ENCODE results near the gene PLPPR4. TPM values are rescaled to one million over a fixed set of nuclear protein-coding genes. Genes with fewer than 3 reads are reported as not detected.

The PLPPR4 gene
- total and polyA plus RNA-seq, 10 of the 15 experiments (the other 5 are each of a cell fraction or from before 2014, with no cell fraction given), result not detected

GRCh38 chr1:99216956-99217355 is 47.3 kb upstream of the PLPPR4 start (continued):
- TF ChIP-seq CHD2 (IDR thresholded peaks at IDR 0.05; ENCODE audit: borderline replicate concordance, low read depth, low read length), result no peak
- no peak for TF ChIP-seq CREM (IDR thresholded peaks at IDR 0.05; ENCODE audit: low read depth)
- TF ChIP-seq, protein P1, sequence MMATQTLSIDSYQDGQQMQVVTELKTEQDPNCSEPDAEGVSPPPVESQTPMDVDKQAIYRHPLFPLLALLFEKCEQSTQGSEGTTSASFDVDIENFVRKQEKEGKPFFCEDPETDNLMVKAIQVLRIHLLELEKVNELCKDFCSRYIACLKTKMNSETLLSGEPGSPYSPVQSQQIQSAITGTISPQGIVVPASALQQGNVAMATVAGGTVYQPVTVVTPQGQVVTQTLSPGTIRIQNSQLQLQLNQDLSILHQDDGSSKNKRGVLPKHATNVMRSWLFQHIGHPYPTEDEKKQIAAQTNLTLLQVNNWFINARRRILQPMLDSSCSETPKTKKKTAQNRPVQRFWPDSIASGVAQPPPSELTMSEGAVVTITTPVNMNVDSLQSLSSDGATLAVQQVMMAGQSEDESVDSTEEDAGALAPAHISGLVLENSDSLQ (IDR thresholded peaks at IDR 0.05), result no peak
- TF ChIP-seq SREBF2 (IDR thresholded peaks at IDR 0.05; ENCODE audit: low read length), result no peak
- no peak for TF ChIP-seq FOS (IDR thresholded peaks at IDR 0.05; ENCODE audit: borderline replicate concordance, extremely low read depth, insufficient read length)
- no peak for TF ChIP-seq CEBPZ (IDR thresholded peaks at IDR 0.05; ENCODE audit: low read depth, low read length)
- TF ChIP-seq POU2F2 (IDR thresholded peaks at IDR 0.05; ENCODE audit: borderline replicate concordance, low read depth, low read length), result no peak
- TF ChIP-seq, protein P2, sequence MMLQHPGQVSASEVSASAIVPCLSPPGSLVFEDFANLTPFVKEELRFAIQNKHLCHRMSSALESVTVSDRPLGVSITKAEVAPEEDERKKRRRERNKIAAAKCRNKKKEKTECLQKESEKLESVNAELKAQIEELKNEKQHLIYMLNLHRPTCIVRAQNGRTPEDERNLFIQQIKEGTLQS (IDR thresholded peaks at IDR 0.05; ENCODE audit: borderline replicate concordance, extremely low read depth, low read depth, low read length), result no peak

DNA sequence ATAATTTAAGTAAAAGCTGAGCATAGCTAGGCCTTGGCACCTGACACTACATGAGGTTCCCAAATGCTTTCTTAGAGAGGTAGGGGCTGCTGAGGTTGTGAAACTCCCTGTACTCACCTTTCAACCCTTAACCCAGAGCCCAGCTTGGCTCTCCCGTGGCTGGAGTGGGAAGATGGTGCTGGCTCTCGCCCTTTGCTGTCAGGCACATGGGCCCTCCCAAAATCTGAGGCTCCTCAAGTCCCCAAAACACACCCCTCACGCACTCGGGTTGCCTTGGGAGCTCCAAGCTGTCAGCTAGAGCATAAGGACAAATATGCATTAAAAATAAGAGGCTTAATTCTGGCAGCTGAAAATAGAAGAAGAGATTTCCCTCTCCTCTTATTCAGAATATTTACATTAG is 46.7 kb upstream of the PLPPR4 start:
- DNase-seq (ENCODE audit: low read depth, low spot score) (no peak), ATAC-seq (no peak), FAIRE-seq (no peak)
- ChIA-PET SMC1A (ENCODE audit: uncharacterized antibody, unreplicated experiment) (interaction anchor here (0.9 kb wide), 1 partner anchor 9 kb away, joined by 4 read pairs; no protein-coding TSS in a partner anchor), CTCF (interaction anchor here (1.4 to 1.6 kb wide), 2 partner anchors 9 to 36 kb away, joined by 3 to 4 read pairs; no protein-coding TSS in a partner anchor), RAD21 (ENCODE audit: unreplicated experiment) (no interaction called here), POLR2A (no interaction called here)
- Histone ChIP-seq H3K4me3 (no peak overlapping the region), H3K9ac (ENCODE audit: control insufficient read depth, insufficient read depth, low read length) (no peak overlapping the region), H3K79me2 (ENCODE audit: control insufficient read depth, insufficient read depth, low read length) (no peaks in the 10 kb centered on the region), H3K9me3 (replicated peaks; ENCODE audit: control insufficient read depth, insufficient read depth, low read length) (peaks cover 1% of the 10 kb centered on the region), H3K4me1 (ENCODE audit: control insufficient read depth, insufficient read depth, low read length) (no peaks in the 10 kb centered on the region), H3K4me2 (ENCODE audit: control insufficient read depth, insufficient read depth) (no peak overlapping the region), H2AFZ (ENCODE audit: control insufficient read depth, low read depth, low read length) (no peak overlapping the region), H3K27ac (ENCODE audit: control insufficient read depth, insufficient read depth) (no peak overlapping the region), H4K20me1 (ENCODE audit: control insufficient read depth, insufficient read depth) (no peaks in the 10 kb centered on the region), H3K27me3 (replicated peaks in 1 of 2; ENCODE audit: control insufficient read depth in 2 of 2, insufficient read depth in 2 of 2, low read length in 1 of 2) (no peaks in the 10 kb centered on the region), H3K36me3 (ENCODE audit: control insufficient read depth in 2 of 2, insufficient read depth in 2 of 2, low read length in 1 of 2) (no peaks in the 10 kb centered on the region)
- 6% methylated on average over 4 of the region's 4 CpGs for WGBS (ENCODE audit: insufficient coverage, insufficient replicate concordance, low lambda C conversion rate, missing lambda C conversion rate)
- intact Hi-C loops (cut with micrococcal nuclease; ENCODE audit: unreplicated experiment), result no loop called here
- BruUV-seq (replicated peaks), result no TSS peak
- in situ Hi-C loops (cut with MboI), result no loop called here
- no peak for TF ChIP-seq BCL3 (IDR thresholded peaks at IDR 0.05; ENCODE audit: borderline replicate concordance, insufficient read depth, low read depth, low read length, poor library complexity, severe bottlenecking)
- no peak for TF ChIP-seq ASH2L (IDR thresholded peaks at IDR 0.05; ENCODE audit: borderline replicate concordance, low read depth)
- TF ChIP-seq TAF1 (IDR thresholded peaks at IDR 0.05; ENCODE audit: borderline replicate concordance, low read depth, low read length), result no peak
- no peak for TF ChIP-seq ZNF24 (IDR thresholded peaks at IDR 0.05)
- no peak for TF ChIP-seq CEBPB (IDR thresholded peaks at IDR 0.05; ENCODE audit: borderline replicate concordance in 1 of 2, low read depth in 2 of 2, low read length in 2 of 2)
- no peak for TF ChIP-seq SPI1 (IDR thresholded peaks at IDR 0.05; ENCODE audit: borderline replicate concordance, insufficient read depth, low read depth, low read length)
- no peak for TF ChIP-seq BCL11A (IDR thresholded peaks at IDR 0.05; ENCODE audit: low read depth, low read length)
- TF ChIP-seq ZNF207 (IDR thresholded peaks at IDR 0.05; ENCODE audit: borderline replicate concordance), result no peak
- no peak for TF ChIP-seq RBBP5 (conservative IDR thresholded peaks at IDR 0.05)

Data from GM12878 (cell line).